ENCODE results near the gene HNRNPUL2. TPM values are rescaled to one million over a fixed set of nuclear protein-coding genes. Genes with fewer than 3 reads are reported as not detected.
A peak's percentile ranks its signal among the peaks of the same experiment; 100 is the strongest.

Gene HNRNPUL2
- total RNA-seq, 6 experiments from 2014 or later: 34.5 to 44.6 (median 41.6) TPM

GRCh38 chr11:62689421-62690183, 37.7 kb downstream of the HNRNPUL2 start, which contains the start of gene LRRN4CL:
Gene LRRN4CL (minus strand): TSS chr11:62689530. CDS start chr11:62688508, 1,022 bp downstream.
- no peaks in the 10 kb centered on the region for H3K9me3 Mint-ChIP-seq
- peaks cover 12% of the 10 kb centered on the region for H3K36me3 Mint-ChIP-seq (ENCODE audit: low read depth)
- DNase-seq: peak; percentile 88
- peak within 1 kb of the TSS; percentile 90 for H3K27ac Mint-ChIP-seq
- peak within 1 kb of the TSS; percentile 60 for H3K4me3 Mint-ChIP-seq
- no peaks in the 10 kb centered on the region; the same call in 1 of the 2 replicates for H3K27me3 Mint-ChIP-seq (ENCODE audit: insufficient read depth)
- TF ChIP-seq CTCF (IDR thresholded peaks at IDR 0.05): no peak
- H3K4me1 Mint-ChIP-seq (ENCODE audit: low read depth): peaks cover 25% of the 10 kb centered on the region

DNA sequence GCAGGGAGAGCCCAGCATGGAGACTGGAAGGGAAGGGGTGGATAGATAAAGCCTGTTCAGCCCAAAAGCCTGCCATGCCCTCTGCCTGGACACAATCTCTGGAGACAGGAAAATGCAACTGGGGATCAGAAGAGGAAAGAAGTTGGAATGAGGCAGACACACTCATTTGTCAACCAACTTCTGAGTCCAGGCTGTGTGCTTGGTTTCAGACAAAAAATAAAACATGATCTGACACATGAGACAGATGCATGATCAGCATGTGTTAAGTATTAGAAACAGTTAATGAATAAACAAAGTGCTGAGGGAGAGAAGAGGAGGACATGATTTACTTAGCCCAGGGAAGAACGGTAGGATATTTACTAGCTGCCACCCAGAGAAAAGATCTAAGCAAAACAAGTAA, 38.8 kb downstream of the HNRNPUL2 start:
- TF ChIP-seq CTCF (IDR thresholded peaks at IDR 0.05): no peak
- H3K36me3 Mint-ChIP-seq (ENCODE audit: low read depth): peaks cover 12% of the 10 kb centered on the region
- DNase-seq: no peak
- no peaks in the 10 kb centered on the region for H3K9me3 Mint-ChIP-seq
- peak overlapping the region; percentile 22; the same call in 1 of the 2 replicates for H3K27ac Mint-ChIP-seq
- no peaks in the 10 kb centered on the region; the same call in none of the 2 replicates for H3K27me3 Mint-ChIP-seq (ENCODE audit: insufficient read depth)
- H3K4me3 Mint-ChIP-seq: peak overlapping the region; percentile 24; the same call in 1 of the 2 replicates
- H3K4me1 Mint-ChIP-seq (ENCODE audit: low read depth): peaks cover 21% of the 10 kb centered on the region

- Mint-ChIP-seq H3K27ac (no peak overlapping the region), H3K4me3 (no peak overlapping the region), H3K36me3 (ENCODE audit: low read depth) (peaks cover 9% of the 10 kb centered on the region), H3K9me3 (no peaks in the 10 kb centered on the region), H3K27me3 (ENCODE audit: insufficient read depth) (no peaks in the 10 kb centered on the region; the same call in none of the 2 replicates), H3K4me1 (ENCODE audit: low read depth) (peaks cover 21% of the 10 kb centered on the region)
- DNase-seq: no peak
- no peak for TF ChIP-seq CTCF (IDR thresholded peaks at IDR 0.05)
These were observed 39.5 kb downstream of the HNRNPUL2 start for GRCh38 chr11:62687508-62688396.

DNA sequence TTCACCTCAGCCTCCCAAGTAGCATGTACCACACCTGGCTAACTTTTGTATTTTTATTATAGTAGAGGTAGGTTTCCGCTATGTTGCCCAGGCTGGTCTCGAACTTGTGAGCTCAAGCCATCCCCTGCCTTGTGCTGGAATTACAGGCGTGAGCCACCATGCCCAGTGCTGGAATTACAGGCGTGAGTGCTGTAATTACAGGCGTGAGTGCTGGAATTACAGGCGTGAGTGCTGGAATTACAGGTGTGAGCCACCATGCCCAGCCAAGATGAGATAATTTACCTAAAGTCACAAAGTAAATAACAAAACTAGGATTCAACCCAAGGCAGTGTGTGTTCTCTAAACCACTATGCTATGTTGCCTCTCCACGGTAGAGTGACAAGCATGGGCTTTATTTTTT, 44.7 kb downstream of the HNRNPUL2 start:
- Mint-ChIP-seq H3K4me1 (ENCODE audit: low read depth) (peaks cover 18% of the 10 kb centered on the region), H3K27me3 (ENCODE audit: insufficient read depth) (peaks cover 4% of the 10 kb centered on the region), H3K36me3 (ENCODE audit: low read depth) (peaks cover 6% of the 10 kb centered on the region), H3K4me3 (no peak overlapping the region), H3K27ac (no peak overlapping the region), H3K9me3 (no peaks in the 10 kb centered on the region)
- no peak for DNase-seq
- no peak for TF ChIP-seq CTCF (IDR thresholded peaks at IDR 0.05)

GRCh38 chr11:62680825-62681240, 46.4 kb downstream of the HNRNPUL2 start:
- no peaks in the 10 kb centered on the region for H3K9me3 Mint-ChIP-seq
- peaks cover 27% of the 10 kb centered on the region for H3K4me1 Mint-ChIP-seq (ENCODE audit: low read depth)
- peak; percentile 78 for TF ChIP-seq CTCF (IDR thresholded peaks at IDR 0.05)
- H3K27ac Mint-ChIP-seq: peak overlapping the region; percentile 56
- H3K4me3 Mint-ChIP-seq: peak overlapping the region; percentile 60; the same call in 1 of the 2 replicates
- H3K27me3 Mint-ChIP-seq (ENCODE audit: insufficient read depth): peaks cover 4% of the 10 kb centered on the region
- peak; percentile 80 for DNase-seq
- peaks cover 12% of the 10 kb centered on the region for H3K36me3 Mint-ChIP-seq (ENCODE audit: low read depth)

Data from HFFc6 (cell line).